ENCODE measurements around the gene MAP3K7CL. TPM values are rescaled to one million over a fixed set of nuclear protein-coding genes. Genes with fewer than 3 reads are reported as not detected.

The MAP3K7CL gene
- total and polyA plus RNA-seq, 2 of the 8 experiments (the other 6 are each of a cell fraction or from before 2014, with no cell fraction given) = not detected

DNA sequence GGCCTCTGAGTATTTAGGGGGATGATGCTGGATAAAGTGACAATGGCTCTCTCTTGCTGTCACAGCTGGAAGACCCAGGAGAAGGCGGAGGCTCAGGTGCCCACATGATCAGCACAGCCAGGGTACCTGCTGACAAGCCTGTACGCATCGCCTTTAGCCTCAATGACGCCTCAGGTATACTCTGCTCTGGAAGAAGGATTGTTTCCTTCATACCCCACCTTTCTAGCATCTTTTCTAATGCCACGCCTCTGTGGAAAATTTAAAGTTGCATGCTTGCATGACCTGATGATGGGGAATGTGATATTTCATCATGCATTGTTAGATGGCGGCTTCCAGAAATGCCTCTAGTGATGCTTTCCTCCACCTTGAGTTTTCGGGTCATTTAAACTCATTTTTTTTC lies 2.8 kb downstream of the MAP3K7CL start:
- Histone ChIP-seq H3K36me3 (ENCODE audit: control insufficient read depth in 2 of 4, insufficient read depth in 4 of 4, low read length in 3 of 4) (no peaks in the 10 kb centered on the region), H4K20me1 (replicated peaks in 1 of 2; ENCODE audit: control insufficient read depth in 1 of 2, insufficient read depth in 2 of 2, low read length in 2 of 2) (no peaks in the 10 kb centered on the region), H4K8ac (ENCODE audit: extremely low read depth, insufficient read depth, low read length) (no peak overlapping the region), H2BK15ac (ENCODE audit: low read length) (no peak overlapping the region), H3K9ac (replicated peaks in 1 of 4; ENCODE audit: extremely low read depth in 1 of 4, low read depth in 3 of 4, low read length in 3 of 4) (no peak overlapping the region), H3K23ac (ENCODE audit: insufficient read length) (no peak overlapping the region), H2BK120ac (replicated peaks; ENCODE audit: low read depth, low read length) (no peak overlapping the region), H3K4ac (replicated peaks; ENCODE audit: insufficient read length, low read depth, low read length) (no peak overlapping the region), H2AFZ (ENCODE audit: low read length) (no peak overlapping the region), H3K27me3 (replicated peaks in 1 of 4; ENCODE audit: control insufficient read depth in 3 of 4, extremely low read depth in 1 of 4, insufficient read depth in 3 of 4, low read length in 3 of 4) (no peaks in the 10 kb centered on the region; a peak in 1 of 7 replicates), H3K18ac (ENCODE audit: extremely low read depth, low read length) (no peak overlapping the region), H2BK20ac (ENCODE audit: low read length) (no peak overlapping the region), H3K23me2 (ENCODE audit: low read depth, low read length) (no peaks in the 10 kb centered on the region), H4K91ac (replicated peaks; ENCODE audit: insufficient read length, low read length) (no peak overlapping the region), H3K4me1 (replicated peaks in 1 of 4; ENCODE audit: control insufficient read depth in 3 of 4, insufficient read depth in 4 of 4, low read length in 3 of 4) (peaks cover 0 to 4% (median 0%) of the 10 kb centered on the region in 4 experiments; a peak in 2 of 7 replicates), H3K27ac (ENCODE audit: low read depth, low read length) (no peak overlapping the region), H3K14ac (ENCODE audit: insufficient read length) (no peak overlapping the region), H2AK5ac (ENCODE audit: low read depth, low read length) (no peak overlapping the region), H3K4me3 (ENCODE audit: extremely low read depth in 1 of 4, insufficient read depth in 2 of 4, low read depth in 3 of 4, low read length in 4 of 4) (no peak overlapping the region), H3K79me1 (ENCODE audit: low read depth, low read length) (no peaks in the 10 kb centered on the region), H2BK12ac (ENCODE audit: low read depth, low read length) (no peak overlapping the region), H3K4me2 (ENCODE audit: insufficient read depth in 1 of 2, low read depth in 2 of 2, low read length in 2 of 2) (no peak overlapping the region), H2BK5ac (ENCODE audit: low read depth, low read length) (no peak overlapping the region), H3K9me3 (ENCODE audit: insufficient read depth in 2 of 2, low read depth in 1 of 2, low read length in 1 of 2) (peaks cover 3% of the 10 kb centered on the region in 2 experiments; a peak in 1 of 4 replicates), H3K56ac (replicated peaks; ENCODE audit: insufficient read length, low read depth, low read length) (no peak overlapping the region), H3K79me2 (ENCODE audit: control insufficient read depth in 1 of 2, insufficient read depth in 2 of 2, low read length in 2 of 2) (no peaks in the 10 kb centered on the region), H4K5ac (ENCODE audit: insufficient read length, low read depth, low read length) (no peak overlapping the region)
- FAIRE-seq (no peak), DNase-seq (ENCODE audit: low read depth in 1 of 2, low spot score in 2 of 2) (no peak)
- TF ChIP-seq CEBPB (IDR thresholded peaks at IDR 0.05; ENCODE audit: low read depth, low read length) = no peak
- TF ChIP-seq TBP (IDR thresholded peaks at IDR 0.05; ENCODE audit: low read depth, low read length) = no peak
- TF ChIP-seq TEAD4 (IDR thresholded peaks at IDR 0.05; ENCODE audit: low read depth, low read length) = no peak
- no peak for TF ChIP-seq SIN3A (conservative IDR thresholded peaks at IDR 0.05 in 1 of 2, IDR thresholded peaks at IDR 0.05 in 1 of 2; ENCODE audit: low read depth in 1 of 2, low read length in 2 of 2)
- TF ChIP-seq SUZ12 (IDR thresholded peaks at IDR 0.05; ENCODE audit: low read length) = no peak
- no peak for TF ChIP-seq SP4 (IDR thresholded peaks at IDR 0.05; ENCODE audit: low read length)
- TF ChIP-seq, protein P1, sequence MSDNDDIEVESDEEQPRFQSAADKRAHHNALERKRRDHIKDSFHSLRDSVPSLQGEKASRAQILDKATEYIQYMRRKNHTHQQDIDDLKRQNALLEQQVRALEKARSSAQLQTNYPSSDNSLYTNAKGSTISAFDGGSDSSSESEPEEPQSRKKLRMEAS (IDR thresholded peaks at IDR 0.05) = no peak
- TF ChIP-seq SAP30 (IDR thresholded peaks at IDR 0.05; ENCODE audit: insufficient read depth, insufficient replicate concordance, low read length) = no peak
- 88% methylated on average over 7 of the region's 7 CpGs; no CpG with 5 or more reads in 1 of the 2 experiments for WGBS, 2 experiments (ENCODE audit: extremely low coverage in 1 of 2, insufficient coverage in 1 of 2, insufficient read length in 1 of 2, insufficient replicate concordance in 2 of 2, low coverage in 1 of 2, low lambda C conversion rate in 2 of 2, missing lambda C conversion rate in 1 of 2)
- POLR2A ChIA-PET (ENCODE audit: partially characterized antibody) = no interaction called here
- CTCF ChIA-PET (ENCODE audit: partially characterized antibody) = interaction anchor here (0.6 kb wide), 1 partner anchor 53 kb away, joined by 3 read pairs; no protein-coding TSS in a partner anchor
